ENCODE measurements around the gene WDR82.

DNA sequence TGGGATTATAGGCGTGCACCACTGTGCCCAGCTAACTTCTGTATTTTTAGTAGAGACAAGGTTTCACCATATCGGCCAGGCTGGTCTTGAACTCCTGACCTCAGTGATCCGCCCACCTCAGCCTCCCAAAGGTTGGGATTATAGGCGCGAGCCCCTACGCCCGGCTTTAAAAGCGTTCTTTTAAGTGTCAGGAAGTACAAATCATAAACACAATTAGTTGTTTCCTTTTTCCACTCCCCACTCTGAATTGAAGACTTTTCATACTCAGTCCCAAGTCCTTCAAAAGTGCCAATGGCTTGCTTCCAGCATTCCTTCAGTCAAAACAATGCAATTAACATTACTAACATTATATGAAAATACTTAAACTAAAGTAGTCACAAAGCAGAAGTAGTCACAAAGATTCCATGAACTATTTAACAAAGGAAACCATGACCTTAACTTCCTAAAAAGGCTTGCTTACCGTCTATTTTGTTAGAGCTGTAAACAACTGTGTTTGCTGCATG, 8.1 kb downstream of the WDR82 start:
- TF ChIP-seq CTCF (IDR thresholded peaks at IDR 0.05; ENCODE audit: insufficient read depth, low read length), result no peak
- TF ChIP-seq POLR2AphosphoS5 (IDR thresholded peaks at IDR 0.05; ENCODE audit: low read depth), result no peak
- TF ChIP-seq SPI1 (IDR thresholded peaks at IDR 0.05; ENCODE audit: borderline replicate concordance, low read depth), result no peak
